Suprapubic skin (tissue), 4 donors: ENCODE measurements around the gene FIBP. TPM values are rescaled to one million over a fixed set of nuclear protein-coding genes. Genes with fewer than 3 reads are reported as not detected.

Experiments used
- DNase-seq, 2 donors: peaks; one replicate each; pipeline ENCODE4 v3.0.0-alpha.2; 2019; ENCODE audit warnings: low spot score in 2 of 2
- H3K27ac ChIP-seq: fragments of 200-600 bp; sonication (generic); one replicate; pipeline ENCODE4 v1.5.1; 2019
- H3K27me3 ChIP-seq: fragments of 200-600 bp; sonication (generic); one replicate; pipeline ENCODE4 v1.5.1; 2019
- H3K36me3 ChIP-seq: fragments of 200-600 bp; sonication (generic); one replicate; pipeline ENCODE4 v1.5.1; 2019
- H3K4me1 ChIP-seq: fragments of 200-600 bp; sonication (generic); one replicate; pipeline ENCODE4 v1.5.1; 2019
- H3K4me3 ChIP-seq: fragments of 200-600 bp; sonication (generic); one replicate; pipeline ENCODE4 v1.5.1; 2019; ENCODE audit warnings: mild to moderate bottlenecking
- H3K9me3 ChIP-seq: fragments of 200-600 bp; sonication (generic); one replicate; pipeline ENCODE4 v1.5.1; 2019
- CTCF ChIP-seq, 2 donors: fragments of 200-600 bp in 1 of 2; fragments of 450-650 bp in 1 of 2; sonication (generic) in 1 of 2; IDR thresholded peaks; one replicate each; pipeline ENCODE4 v1.5.1; 2016 to 2019; ENCODE audit warnings: antibody characterized with exemption in 2 of 2, mild to moderate bottlenecking in 1 of 2, moderate library complexity in 1 of 2
- EP300 ChIP-seq: sonication (generic); formaldehyde crosslinking; IDR thresholded peaks from one replicate; pipeline ENCODE4 v1.6.1; 2017; ENCODE audit warnings: antibody characterized with exemption
- POLR2A ChIP-seq, 2 donors: fragments of 450-650 bp; IDR thresholded peaks; one replicate each; pipeline ENCODE4 v1.6.1; 2017; ENCODE audit warnings: antibody characterized with exemption in 2 of 2, mild to moderate bottlenecking in 2 of 2, moderate library complexity in 2 of 2
- POLR2AphosphoS5 ChIP-seq, 3 donors: sonication (generic); formaldehyde crosslinking; IDR thresholded peaks; one replicate each; pipeline ENCODE4 v1.6.1; 2017; ENCODE audit warnings: antibody characterized with exemption in 3 of 3
- WGBS: methylation state at CpG from one replicate; pipeline ENCODE4 v1.1.5; 2018; 5-methylcytosine and 5-hydroxymethylcytosine counted together
- total RNA-seq, 4 donors: library from RNA; depleted of rRNA; stranded (reverse); fragments of >200 nt; gene quantifications; one replicate each; pipeline ENCODE4 v1.1.0, GENCODE V29; 2016

Gene FIBP
- total RNA-seq, 4 donors from 2014 or later: 46.9 to 89.3 (median 74.6) TPM

- WGBS: 98% methylated on average over 11 of the region's 13 CpGs
Measured at GRCh38 chr11:65883058-65883761, 5.1 kb downstream of the FIBP start.

DNA sequence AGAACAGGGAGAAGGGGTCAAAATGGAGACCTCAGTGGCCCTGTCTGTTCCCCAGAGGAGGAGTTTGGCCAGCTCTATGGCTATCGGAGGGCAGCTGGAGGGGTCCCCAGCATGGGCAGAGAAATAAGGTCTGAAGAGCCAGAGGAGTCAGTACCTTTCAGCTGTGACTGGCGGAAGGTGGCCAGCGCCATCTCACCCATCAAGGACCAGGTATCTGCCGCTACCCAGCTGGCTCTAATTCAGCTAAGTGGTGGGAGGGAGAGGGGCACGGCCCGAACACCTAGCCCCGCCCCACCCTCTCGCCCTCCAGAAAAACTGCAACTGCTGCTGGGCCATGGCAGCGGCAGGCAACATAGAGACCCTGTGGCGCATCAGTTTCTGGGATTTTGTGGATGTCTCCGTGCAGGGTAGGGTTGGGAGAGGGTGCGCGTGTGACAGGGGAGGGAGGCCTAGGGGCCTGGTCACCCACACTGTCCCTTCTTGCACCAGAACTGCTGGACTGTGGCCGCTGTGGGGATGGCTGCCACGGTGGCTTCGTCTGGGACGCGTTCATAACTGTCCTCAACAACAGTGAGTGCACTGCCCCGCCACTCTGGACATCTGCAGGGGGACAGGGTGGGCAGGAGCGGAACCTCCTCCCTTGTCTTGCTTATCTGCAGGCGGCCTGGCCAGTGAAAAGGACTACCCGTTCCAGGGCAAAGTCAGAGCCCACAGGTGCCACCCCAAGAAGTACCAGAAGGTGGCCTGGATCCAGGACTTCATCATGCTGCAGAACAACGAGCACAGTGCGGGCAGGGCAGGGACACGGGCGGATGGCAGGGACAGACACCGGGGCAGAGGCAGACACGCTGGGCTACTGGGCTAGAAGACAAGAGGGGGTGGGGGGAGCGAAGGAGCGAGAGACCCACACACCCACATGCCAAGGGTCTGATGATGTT lies 5.9 kb downstream of the FIBP start:
- Histone ChIP-seq H3K36me3 (peaks cover 33% of the 10 kb centered on the region), H3K27me3 (no peaks in the 10 kb centered on the region), H3K9me3 (no peaks in the 10 kb centered on the region), H3K4me3 (no peak overlapping the region), H3K27ac (no peak overlapping the region), H3K4me1 (peaks cover 9% of the 10 kb centered on the region)
- DNase-seq: no peak
- 91% methylated on average over 10 of the region's 30 CpGs for WGBS
- TF ChIP-seq POLR2AphosphoS5 (IDR thresholded peaks at IDR 0.05) (no peak), POLR2A (IDR thresholded peaks at IDR 0.05) (no peak), EP300 (no peak)

More at GRCh38 chr11:65883058-65883761, 5.1 kb downstream of the FIBP start:
- Histone ChIP-seq H3K36me3 (peaks cover 33% of the 10 kb centered on the region), H3K4me1 (peaks cover 15% of the 10 kb centered on the region), H3K27me3 (no peaks in the 10 kb centered on the region), H3K4me3 (no peak overlapping the region), H3K9me3 (no peaks in the 10 kb centered on the region), H3K27ac (no peak overlapping the region)
- DNase-seq: no peak
- TF ChIP-seq POLR2A (IDR thresholded peaks at IDR 0.05) (no peak), CTCF (IDR thresholded peaks at IDR 0.05) (no peak), EP300 (no peak)

DNA sequence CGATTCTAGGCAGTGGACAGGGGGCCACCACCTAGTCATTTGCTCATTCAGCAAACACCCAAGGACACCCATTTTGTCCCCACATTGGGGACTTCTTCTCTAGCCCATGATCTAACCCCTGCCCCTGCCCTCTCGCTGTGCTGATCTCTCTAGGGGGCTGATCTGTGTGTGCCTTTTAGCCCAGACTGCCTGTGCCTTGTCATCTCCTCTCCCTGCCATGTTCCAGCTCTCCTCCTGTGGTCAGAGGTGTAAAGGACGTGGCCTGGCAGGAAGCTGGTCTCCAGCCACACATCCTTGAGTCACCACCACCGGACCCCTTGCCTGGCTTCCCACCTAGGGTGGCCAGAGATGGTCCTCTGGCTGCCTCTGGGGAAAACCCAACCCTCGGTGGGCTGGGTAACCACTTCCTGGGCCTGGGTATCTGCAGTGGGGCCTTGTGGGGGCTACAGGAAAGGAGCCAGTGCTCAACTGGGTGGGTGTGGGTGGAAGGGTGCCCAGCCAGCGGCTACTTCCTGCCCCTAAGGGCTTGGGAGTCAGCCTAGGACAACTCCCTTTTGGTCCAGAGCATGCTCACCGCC lies 7.3 kb downstream of the FIBP start:
- H3K9me3 ChIP-seq: no peaks in the 10 kb centered on the region
- no peak overlapping the region for H3K4me3 ChIP-seq
- H3K4me1 ChIP-seq: peaks cover 3% of the 10 kb centered on the region
- 87% methylated on average over 4 of the region's 7 CpGs for WGBS
- H3K36me3 ChIP-seq: peaks cover 33% of the 10 kb centered on the region
- TF ChIP-seq EP300 (no peak), CTCF (IDR thresholded peaks at IDR 0.05) (no peak), POLR2AphosphoS5 (IDR thresholded peaks at IDR 0.05) (no peak), POLR2A (IDR thresholded peaks at IDR 0.05) (no peak)
- no peaks in the 10 kb centered on the region for H3K27me3 ChIP-seq
- no peak overlapping the region for H3K27ac ChIP-seq
- DNase-seq: no peak

DNA sequence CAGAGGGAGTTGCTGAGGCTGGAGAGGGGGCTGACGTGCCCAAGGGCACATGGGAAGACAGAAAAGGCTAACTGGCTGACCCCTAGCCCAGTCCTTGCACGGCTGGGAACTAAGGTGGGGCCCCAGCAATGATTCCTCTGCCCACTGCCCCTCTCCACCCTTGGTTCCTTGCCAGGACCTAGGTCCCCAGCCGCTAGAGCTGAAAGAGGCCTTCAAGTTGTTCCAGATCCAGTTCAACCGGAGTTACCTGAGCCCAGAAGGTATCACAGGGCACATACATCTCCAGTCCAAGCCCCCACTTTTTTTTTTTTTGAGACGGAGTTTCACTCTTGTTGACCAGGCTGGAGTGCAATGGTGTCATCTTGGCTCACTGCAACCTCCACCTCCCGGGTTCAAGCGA lies 8.2 kb downstream of the FIBP start:
- Histone ChIP-seq H3K27ac (no peak overlapping the region), H3K36me3 (peaks cover 24% of the 10 kb centered on the region), H3K27me3 (no peaks in the 10 kb centered on the region), H3K4me1 (peaks cover 3% of the 10 kb centered on the region), H3K4me3 (no peak overlapping the region), H3K9me3 (no peaks in the 10 kb centered on the region)
- no peak for DNase-seq
- 50% methylated on average over 5 of the region's 7 CpGs for WGBS
- TF ChIP-seq CTCF (IDR thresholded peaks at IDR 0.05): no peak
- TF ChIP-seq EP300: no peak
- TF ChIP-seq POLR2AphosphoS5 (IDR thresholded peaks at IDR 0.05): no peak
- TF ChIP-seq POLR2A (IDR thresholded peaks at IDR 0.05): no peak

DNA sequence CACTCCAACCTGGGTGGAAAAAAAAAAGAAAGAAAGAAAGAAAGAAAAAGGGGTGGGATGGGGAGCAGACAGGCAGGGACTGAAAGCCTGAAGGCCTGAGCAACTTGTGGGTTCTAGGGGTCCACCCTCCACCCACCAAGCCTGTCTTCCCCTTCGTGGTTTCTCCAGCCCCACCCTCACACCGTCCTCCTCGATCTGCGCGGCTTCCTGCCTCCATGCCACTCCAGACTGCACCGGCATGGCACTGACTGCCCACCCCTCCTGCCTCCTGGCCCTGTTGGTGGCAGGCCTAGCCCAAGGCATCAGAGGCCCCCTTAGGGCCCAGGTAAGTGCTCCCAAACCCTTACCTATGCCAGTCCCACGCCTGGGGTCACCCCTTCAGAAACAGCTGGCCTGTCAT lies 8.7 kb downstream of the FIBP start, which contains the start of gene CTSW:
Gene CTSW, plus strand, starts transcription at position 221 of the 400 bp plus-strand sequence. Its CDS starts 18 bp downstream, at position 239.
- TF ChIP-seq POLR2AphosphoS5 (IDR thresholded peaks at IDR 0.05): no peak
- TF ChIP-seq CTCF (IDR thresholded peaks at IDR 0.05): no peak
- TF ChIP-seq EP300: no peak
- no peak for TF ChIP-seq POLR2A (IDR thresholded peaks at IDR 0.05)
- no peak within 1 kb of the TSS for H3K4me3 ChIP-seq
- H3K4me1 ChIP-seq: no peaks in the 10 kb centered on the region
- no peak for DNase-seq
- no peak within 1 kb of the TSS for H3K27ac ChIP-seq
- WGBS: 40% methylated on average over 7 of the region's 7 CpGs
- H3K9me3 ChIP-seq: no peaks in the 10 kb centered on the region
- H3K36me3 ChIP-seq: peaks cover 23% of the 10 kb centered on the region
- H3K27me3 ChIP-seq: no peaks in the 10 kb centered on the region
